SU-DHL-6 (cell line): ENCODE data around the gene ZFYVE26.

Experiments
- EZH2phosphoT487 ChIP-seq: fragments of 200-600 bp; sonication (generic), shearing (Covaris generic); conservative IDR thresholded peaks from 2 replicates; pipeline ENCODE4 v1.6.1; 2018; ENCODE audit warnings: mild to moderate bottlenecking, antibody characterized with exemption, low read length, moderate library complexity, mixed read lengths
- TF ChIP-seq, protein P1 (sequence below): fragments of 200-600 bp; sonication (generic); IDR thresholded peaks from one replicate; pipeline ENCODE4 v1.5.1; 2017; ENCODE audit warnings: antibody characterized with exemption, mild to moderate bottlenecking, low read length, moderate library complexity; ENCODE audit not compliant: insufficient read depth, poor library complexity, severe bottlenecking

DNA sequence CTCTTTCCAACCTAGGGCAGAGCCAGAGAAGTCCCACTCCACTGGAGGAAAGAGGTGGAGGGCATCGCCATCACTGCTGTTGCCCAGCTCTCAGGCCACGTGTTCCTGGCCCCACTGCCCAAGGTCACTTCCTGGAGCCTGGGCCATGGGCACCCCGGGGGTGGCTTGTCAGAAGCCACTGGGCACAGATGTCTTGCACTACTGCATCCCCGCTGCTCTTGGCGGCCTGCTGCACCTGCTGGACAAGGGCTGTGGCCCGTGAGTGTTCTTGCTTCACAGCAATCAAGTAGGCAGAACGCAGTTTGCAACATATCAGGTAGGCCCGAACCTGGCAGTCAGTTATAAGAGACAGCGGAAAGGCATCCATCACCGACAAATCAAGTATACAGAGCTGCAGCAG lies 68.1 kb downstream of the ZFYVE26 start:
- TF ChIP-seq, protein P1, sequence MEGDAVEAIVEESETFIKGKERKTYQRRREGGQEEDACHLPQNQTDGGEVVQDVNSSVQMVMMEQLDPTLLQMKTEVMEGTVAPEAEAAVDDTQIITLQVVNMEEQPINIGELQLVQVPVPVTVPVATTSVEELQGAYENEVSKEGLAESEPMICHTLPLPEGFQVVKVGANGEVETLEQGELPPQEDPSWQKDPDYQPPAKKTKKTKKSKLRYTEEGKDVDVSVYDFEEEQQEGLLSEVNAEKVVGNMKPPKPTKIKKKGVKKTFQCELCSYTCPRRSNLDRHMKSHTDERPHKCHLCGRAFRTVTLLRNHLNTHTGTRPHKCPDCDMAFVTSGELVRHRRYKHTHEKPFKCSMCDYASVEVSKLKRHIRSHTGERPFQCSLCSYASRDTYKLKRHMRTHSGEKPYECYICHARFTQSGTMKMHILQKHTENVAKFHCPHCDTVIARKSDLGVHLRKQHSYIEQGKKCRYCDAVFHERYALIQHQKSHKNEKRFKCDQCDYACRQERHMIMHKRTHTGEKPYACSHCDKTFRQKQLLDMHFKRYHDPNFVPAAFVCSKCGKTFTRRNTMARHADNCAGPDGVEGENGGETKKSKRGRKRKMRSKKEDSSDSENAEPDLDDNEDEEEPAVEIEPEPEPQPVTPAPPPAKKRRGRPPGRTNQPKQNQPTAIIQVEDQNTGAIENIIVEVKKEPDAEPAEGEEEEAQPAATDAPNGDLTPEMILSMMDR = no peak
- TF ChIP-seq EZH2phosphoT487 = no peak
